MM.1S (cell line): ENCODE data around the gene SLC35F3.

Experiments
- EZH2 ChIP-seq: fragments of 300-600 bp; sonication (generic); optimal IDR thresholded peaks from 2 replicates; pipeline ENCODE3; 2017; ENCODE audit warnings: low read depth, mild to moderate bottlenecking, antibody characterized with exemption, low read length, mixed read lengths
- TF ChIP-seq, protein P1 (sequence below): fragments of 300-600 bp; sonication (generic); IDR thresholded peaks from 2 replicates; pipeline ENCODE4 v1.5.1; 2016; ENCODE audit warnings: antibody characterized with exemption, low read length, mixed read lengths

DNA sequence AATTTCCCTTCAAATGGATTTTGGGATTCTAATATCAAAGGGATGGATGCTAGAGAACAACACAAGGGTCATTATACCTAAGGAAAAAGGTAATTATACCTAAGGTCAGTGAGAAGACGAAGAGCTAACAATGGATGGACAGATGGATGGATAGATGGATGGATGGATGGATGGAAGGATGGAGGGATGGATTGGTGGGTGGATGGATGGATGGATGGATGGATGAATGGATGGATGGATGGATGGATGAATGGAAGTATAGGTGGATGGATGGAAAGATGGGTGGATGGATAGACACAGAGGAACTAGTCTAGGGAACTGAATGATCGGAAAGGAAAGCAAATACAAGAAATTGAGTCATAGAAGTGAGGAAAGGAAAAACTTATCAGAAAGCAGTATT is 34.0 kb downstream of the SLC35F3 start:
- TF ChIP-seq, protein P1, sequence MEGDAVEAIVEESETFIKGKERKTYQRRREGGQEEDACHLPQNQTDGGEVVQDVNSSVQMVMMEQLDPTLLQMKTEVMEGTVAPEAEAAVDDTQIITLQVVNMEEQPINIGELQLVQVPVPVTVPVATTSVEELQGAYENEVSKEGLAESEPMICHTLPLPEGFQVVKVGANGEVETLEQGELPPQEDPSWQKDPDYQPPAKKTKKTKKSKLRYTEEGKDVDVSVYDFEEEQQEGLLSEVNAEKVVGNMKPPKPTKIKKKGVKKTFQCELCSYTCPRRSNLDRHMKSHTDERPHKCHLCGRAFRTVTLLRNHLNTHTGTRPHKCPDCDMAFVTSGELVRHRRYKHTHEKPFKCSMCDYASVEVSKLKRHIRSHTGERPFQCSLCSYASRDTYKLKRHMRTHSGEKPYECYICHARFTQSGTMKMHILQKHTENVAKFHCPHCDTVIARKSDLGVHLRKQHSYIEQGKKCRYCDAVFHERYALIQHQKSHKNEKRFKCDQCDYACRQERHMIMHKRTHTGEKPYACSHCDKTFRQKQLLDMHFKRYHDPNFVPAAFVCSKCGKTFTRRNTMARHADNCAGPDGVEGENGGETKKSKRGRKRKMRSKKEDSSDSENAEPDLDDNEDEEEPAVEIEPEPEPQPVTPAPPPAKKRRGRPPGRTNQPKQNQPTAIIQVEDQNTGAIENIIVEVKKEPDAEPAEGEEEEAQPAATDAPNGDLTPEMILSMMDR, result no peak
- no peak for TF ChIP-seq EZH2
